Astrocyte (in vitro differentiated cells and primary cell): ENCODE results near the gene CSKMT.

ENCODE experiments used
- CTCF ChIP-seq: IDR thresholded peaks from 2 replicates; pipeline ENCODE4 v1.5.1; 2011; ENCODE audit warnings: low read depth, mild to moderate bottlenecking, inconsistent platforms, low read length, moderate library complexity; ENCODE audit not compliant: insufficient read depth
- EZH2 ChIP-seq: IDR thresholded peaks from 2 replicates; pipeline ENCODE4 v1.6.1; 2012; ENCODE audit warnings: mild to moderate bottlenecking, low read length, inconsistent platforms; ENCODE audit not compliant: insufficient read depth

GRCh38 chr11:62647609-62648005 lies 17.5 kb upstream of the CSKMT start:
- TF ChIP-seq CTCF (no peak), EZH2 (no peak)
